AG04450 (cell line): ENCODE measurements around the gene UBASH3A. TPM values are rescaled to one million over a fixed set of nuclear protein-coding genes. Genes with fewer than 3 reads are reported as not detected.

Experiments
- CTCF ChIA-PET: fragments of 300-600, 350-600 bp; formaldehyde crosslinking; extraction: SDS; loops from one replicate; lab custom pipeline; 2022; ENCODE audit warnings: antibody characterized with exemption, inconsistent platforms; lab: Charles Lee
- POLR2A ChIA-PET: fragments of 350-600 bp; formaldehyde crosslinking; extraction: SDS; loops from one replicate; lab custom pipeline; 2021; ENCODE audit warnings: antibody characterized with exemption, inconsistent platforms; lab: Yijun Ruan, JAX
- DNase-seq: peaks from one replicate; pipeline ENCODE4 v3.0.0-alpha.2; 2011; ENCODE audit warnings: low read depth, low spot score
- H3K27ac ChIP-seq: one replicate; pipeline ENCODE4 v1.5.1; 2012; ENCODE audit warnings: low read depth, low read length, control low read depth
- H3K27me3 ChIP-seq: one replicate; pipeline ENCODE4 v1.6.0; 2012; ENCODE audit warnings: low read length; ENCODE audit not compliant: control insufficient read depth, insufficient read depth
- H3K4me3 ChIP-seq: 2 replicates; pipeline ENCODE4 v1.5.1; 2011; ENCODE audit warnings: mild to moderate bottlenecking, low read depth, low read length, control low read depth
- H3K9me3 ChIP-seq: 2 replicates; pipeline ENCODE4 v1.5.1; 2012; ENCODE audit warnings: low read length; ENCODE audit not compliant: control insufficient read depth, insufficient read depth
- CTCF ChIP-seq: IDR thresholded peaks from 2 replicates; pipeline ENCODE4 v1.5.1; 2011; ENCODE audit warnings: low read depth, low read length, control low read depth, inconsistent platforms
- polyA plus RNA-seq: library from polyadenylated mRNA; depleted of rRNA; stranded (reverse); fragments of >200 nt; gene quantifications from 2 replicates; pipeline ENCODE4 v1.2.3, GENCODE V29; 2011

UBASH3A gene
- polyA plus RNA-seq, 1 experiment: not detected

- POLR2A ChIA-PET: no interaction called here
- Histone ChIP-seq H3K4me3 (no peak overlapping the region), H3K27me3 (peaks cover 3% of the 10 kb centered on the region), H3K9me3 (no peaks in the 10 kb centered on the region), H3K27ac (no peak overlapping the region)
- no peak for DNase-seq
- no peak for TF ChIP-seq CTCF
- CTCF ChIA-PET: no interaction called here
Measured at GRCh38 chr21:42475036-42475435, 71.3 kb downstream of the UBASH3A start.

- no peaks in the 10 kb centered on the region for H3K9me3 ChIP-seq
- peaks cover 3% of the 10 kb centered on the region for H3K27me3 ChIP-seq
- no peak for DNase-seq
- H3K4me3 ChIP-seq: no peak overlapping the region
- no peak for TF ChIP-seq CTCF
- no peak overlapping the region for H3K27ac ChIP-seq
- ChIA-PET CTCF (no interaction called here), POLR2A (no interaction called here)
Measured at GRCh38 chr21:42475526-42476387, 72.1 kb downstream of the UBASH3A start.

GRCh38 chr21:42476388-42477331 is 73.0 kb downstream of the UBASH3A start:
- ChIA-PET CTCF (no interaction called here), POLR2A (no interaction called here)
- TF ChIP-seq CTCF: no peak
- H3K4me3 ChIP-seq: no peak overlapping the region
- no peak overlapping the region for H3K27ac ChIP-seq
- no peak for DNase-seq
- no peaks in the 10 kb centered on the region for H3K9me3 ChIP-seq
- H3K27me3 ChIP-seq: peaks cover 3% of the 10 kb centered on the region

GRCh38 chr21:42478504-42478903 is 74.8 kb downstream of the UBASH3A start:
- Histone ChIP-seq H3K27ac (no peak overlapping the region), H3K9me3 (no peaks in the 10 kb centered on the region), H3K4me3 (no peak overlapping the region), H3K27me3 (no peaks in the 10 kb centered on the region)
- POLR2A ChIA-PET: no interaction called here
- DNase-seq: no peak
- CTCF ChIA-PET: no interaction called here
- TF ChIP-seq CTCF: no peak
